ENCODE data around the gene RNASE8.
A peak's percentile ranks its signal among the peaks of the same experiment; 100 is the strongest.

Gene RNASE8

GRCh38 chr14:21072781-21073339 is 15.2 kb downstream of the RNASE8 start:
- no peak for DNase-seq (ENCODE audit: low spot score)

GRCh38 chr14:21073921-21074320 is 16.3 kb downstream of the RNASE8 start:
- no peak for DNase-seq (ENCODE audit: low spot score)

DNA sequence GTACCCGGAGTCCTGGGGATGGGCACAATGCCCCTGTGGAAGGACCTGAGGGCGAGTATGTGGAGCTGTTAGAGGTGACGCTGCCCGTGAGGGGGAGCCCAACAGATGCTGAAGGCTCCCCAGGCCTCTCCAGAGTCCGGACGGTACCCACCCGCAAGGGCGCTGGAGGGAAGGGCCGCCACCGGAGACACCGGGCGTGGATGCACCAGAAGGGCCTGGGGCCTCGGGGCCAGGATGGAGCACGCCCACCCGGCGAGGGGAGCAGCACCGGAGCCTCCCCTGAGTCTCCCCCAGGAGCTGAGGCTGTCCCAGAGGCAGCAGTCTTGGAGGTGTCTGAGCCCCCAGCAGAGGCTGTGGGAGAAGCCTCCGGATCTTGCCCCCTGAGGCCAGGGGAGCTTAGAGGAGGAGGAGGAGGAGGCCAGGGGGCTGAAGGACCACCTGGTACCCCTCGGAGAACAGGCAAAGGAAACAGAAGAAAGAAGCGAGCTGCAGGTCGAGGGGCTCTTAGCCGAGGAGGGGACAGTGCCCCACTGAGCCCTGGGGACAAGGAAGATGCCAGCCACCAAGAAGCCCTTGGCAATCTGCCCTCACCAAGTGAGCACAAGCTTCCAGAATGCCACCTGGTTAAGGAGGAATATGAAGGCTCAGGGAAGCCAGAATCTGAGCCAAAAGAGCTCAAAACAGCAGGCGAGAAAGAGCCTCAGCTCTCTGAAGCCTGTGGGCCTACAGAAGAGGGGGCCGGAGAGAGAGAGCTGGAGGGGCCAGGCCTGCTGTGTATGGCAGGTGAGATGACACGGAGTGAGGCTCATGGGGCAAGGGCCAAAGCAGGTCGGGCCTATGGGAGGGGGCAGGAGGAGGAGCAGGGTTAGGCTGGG is 17.0 kb downstream of the RNASE8 start:
- no peak for DNase-seq (ENCODE audit: low spot score)

GRCh38 chr14:21075719-21076437 is 18.3 kb downstream of the RNASE8 start:
- DNase-seq (ENCODE audit: low spot score), result no peak

DNA sequence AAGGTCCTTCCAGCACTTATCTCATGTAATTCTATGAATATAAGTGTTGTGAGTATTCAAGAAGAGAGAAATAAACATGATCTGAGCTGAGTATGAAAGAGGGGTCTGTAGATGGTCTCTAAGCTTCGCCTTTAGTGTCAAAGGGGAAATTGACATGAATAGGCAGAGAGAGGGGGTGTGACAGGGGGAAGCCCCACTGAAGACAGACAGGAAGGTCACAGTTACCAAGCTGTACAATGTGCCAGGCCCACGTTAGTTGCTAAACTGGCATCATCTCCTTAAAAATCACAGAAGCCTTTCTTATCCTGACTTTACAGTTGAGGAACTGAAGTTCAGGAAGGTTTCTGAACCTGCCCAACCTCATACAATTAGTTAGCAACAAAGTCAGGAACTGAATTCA is 20.1 kb downstream of the RNASE8 start:
- DNase-seq (ENCODE audit: low spot score), result no peak

DNA sequence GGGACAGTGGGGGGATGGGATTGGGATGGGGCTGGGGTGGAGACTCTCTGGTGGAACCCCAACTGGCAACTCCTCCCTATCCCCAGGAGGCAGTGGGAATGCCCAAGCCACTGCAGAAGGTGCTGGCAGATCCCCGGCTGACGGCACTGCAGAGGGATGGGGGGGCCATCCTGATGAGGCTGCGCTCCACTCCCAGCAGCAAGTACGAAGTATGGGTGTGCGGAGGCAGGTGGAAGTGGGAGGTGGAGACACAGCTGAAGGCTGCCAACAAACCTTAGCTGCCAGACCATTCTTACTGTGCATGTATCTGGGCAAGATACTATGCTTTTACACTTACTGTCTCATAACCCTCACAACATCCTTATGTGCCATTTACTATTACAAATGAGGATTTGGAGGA is 20.7 kb downstream of the RNASE8 start:
- DNase-seq (ENCODE audit: low spot score), result no peak

DNA sequence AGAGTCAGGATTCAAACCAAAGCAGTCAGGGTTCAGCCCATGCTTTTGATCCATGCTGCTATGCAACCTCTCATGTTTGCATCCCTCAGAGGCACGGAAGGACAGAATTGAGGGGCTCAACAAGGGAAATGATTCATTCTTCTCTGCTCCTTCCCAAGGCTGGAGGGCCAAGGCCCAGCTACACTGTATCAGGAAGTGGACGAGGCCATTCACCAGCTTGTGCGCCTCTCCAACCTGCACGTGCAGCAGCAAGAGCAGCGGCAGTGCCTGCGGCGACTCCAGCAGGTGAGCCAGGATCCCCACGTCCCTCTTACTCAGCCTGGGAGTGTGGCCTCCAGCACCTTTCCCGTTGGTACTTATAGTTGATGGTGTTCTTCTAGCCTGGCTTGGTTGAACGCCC is 21.1 kb downstream of the RNASE8 start:
- DNase-seq (ENCODE audit: low spot score), result no peak

- DNase-seq (ENCODE audit: low spot score), result no peak
These were observed 24.0 kb downstream of the RNASE8 start for GRCh38 chr14:21081521-21082142.

GRCh38 chr14:21083565-21084325 is 26.1 kb downstream of the RNASE8 start:
- no peak for DNase-seq (ENCODE audit: low spot score)

DNA sequence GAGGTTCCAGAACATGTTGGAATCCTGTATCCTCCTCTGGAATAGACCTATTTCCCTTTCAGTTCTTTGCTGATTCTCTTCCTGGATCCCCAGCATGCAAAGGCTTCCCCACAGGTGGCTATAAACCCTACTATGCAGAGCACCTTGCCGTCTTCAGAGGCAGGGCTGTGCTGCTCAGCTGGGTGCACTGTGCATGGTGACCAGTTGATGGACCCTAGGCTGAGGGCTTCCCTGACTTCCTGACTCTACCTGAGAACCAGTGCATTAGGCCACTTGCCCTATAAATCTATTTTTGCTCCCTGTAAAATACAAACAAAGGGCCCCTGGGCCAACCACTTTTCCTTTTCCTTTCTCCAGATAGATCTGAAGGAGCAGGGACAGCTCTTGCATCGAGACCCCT is 26.8 kb downstream of the RNASE8 start:
- no peak for DNase-seq (ENCODE audit: low spot score)

GRCh38 chr14:21084998-21085853 is 27.6 kb downstream of the RNASE8 start:
- DNase-seq (ENCODE audit: low spot score), result no peak

DNA sequence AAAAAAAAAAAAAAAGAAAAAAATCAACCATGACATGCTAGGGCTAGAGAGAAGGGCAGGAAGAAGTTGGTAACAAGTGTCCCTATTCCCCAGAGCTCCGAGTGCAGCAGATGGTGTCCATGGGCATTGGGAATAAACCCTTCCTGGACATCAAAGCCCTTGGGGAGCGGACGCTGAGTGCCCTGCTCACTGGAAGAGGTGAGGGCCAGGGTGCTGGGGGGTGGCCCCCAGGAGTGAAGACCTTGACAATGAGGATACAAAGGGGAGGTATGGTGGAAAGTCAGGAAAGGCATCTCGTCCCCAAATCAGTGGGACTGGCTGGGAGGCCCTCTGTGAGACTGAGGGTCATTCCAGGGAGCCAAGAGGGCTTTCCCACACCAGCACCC is 29.3 kb downstream of the RNASE8 start:
- DNase-seq (ENCODE audit: low spot score), result no peak

DNA sequence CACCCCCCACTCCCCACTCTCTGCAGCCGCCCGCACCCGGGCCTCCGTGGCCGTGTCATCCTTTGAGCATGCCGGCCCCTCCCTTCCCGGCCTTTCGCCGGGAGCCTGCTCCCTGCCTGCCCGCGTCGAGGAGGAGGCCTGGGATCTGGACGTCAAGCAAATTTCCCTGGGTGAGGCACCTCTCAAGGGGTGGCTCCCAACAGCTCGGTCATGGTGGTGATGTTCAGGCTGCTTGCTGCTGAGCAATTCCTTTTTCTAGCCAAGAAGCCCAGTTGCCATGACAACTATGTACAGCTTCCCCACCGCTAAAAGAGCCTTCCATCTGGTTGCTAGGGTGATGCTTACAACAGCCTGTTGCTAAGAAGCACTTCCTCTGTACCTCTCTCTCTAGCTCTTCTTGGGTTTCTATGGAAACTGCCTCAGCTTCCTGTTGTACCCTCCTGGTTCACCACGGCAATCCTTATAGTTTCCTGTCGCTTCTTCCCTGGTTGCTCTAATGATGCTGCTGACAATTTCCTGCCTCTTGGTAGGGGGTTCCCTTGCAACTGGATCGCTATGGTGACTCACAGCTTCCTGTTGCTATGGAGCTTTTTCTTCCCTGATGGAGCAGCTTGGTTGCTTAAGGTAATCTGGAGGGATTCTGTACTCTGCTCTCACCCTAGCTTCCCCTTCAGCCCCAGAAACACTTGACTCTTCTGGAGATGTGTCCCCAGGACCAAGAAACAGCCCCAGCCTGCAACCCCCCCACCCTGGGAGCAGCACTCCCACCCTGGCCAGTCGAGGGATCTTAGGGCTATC is 29.9 kb downstream of the RNASE8 start:
- DNase-seq (ENCODE audit: low spot score), result peak; percentile 97

DNA sequence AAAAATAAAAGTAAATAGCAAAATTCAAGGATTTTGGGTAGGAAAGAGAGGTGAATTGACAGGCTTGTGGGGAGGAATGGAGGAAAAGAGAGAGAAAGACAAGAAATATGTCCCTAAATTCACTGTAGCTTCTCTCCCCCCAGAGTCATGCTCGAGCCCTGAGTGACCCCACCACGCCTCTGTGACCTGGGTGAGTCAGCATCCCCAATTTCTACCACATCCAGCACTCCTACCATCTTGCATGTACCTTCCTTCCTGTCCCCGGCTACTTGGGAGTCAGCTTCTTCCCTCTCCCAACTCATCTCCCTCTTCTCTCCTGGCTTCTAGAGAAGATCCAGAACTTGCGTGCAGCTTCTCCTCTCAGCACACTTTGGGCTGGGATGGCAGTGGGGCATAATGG is 31.1 kb downstream of the RNASE8 start:
- DNase-seq (ENCODE audit: low spot score), result no peak

- DNase-seq (ENCODE audit: low spot score), result no peak
These were observed 31.6 kb downstream of the RNASE8 start for GRCh38 chr14:21089271-21089670.

DNA sequence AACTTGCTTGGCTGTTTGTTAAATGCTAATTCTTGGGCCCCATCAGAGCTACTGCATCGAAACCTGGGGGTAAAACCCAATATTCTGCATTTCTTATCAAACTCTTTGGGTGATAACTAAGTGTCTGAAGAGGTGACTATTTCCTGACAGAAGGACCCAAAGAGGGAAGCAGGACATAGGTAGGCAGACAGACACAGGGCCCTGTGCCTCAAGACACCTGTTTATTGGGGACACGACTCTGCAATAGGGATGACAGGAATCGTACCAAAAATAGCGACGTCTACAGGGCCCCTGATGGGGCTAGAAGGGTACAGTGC is 32.2 kb downstream of the RNASE8 start:
- DNase-seq (ENCODE audit: low spot score), result no peak

DNA sequence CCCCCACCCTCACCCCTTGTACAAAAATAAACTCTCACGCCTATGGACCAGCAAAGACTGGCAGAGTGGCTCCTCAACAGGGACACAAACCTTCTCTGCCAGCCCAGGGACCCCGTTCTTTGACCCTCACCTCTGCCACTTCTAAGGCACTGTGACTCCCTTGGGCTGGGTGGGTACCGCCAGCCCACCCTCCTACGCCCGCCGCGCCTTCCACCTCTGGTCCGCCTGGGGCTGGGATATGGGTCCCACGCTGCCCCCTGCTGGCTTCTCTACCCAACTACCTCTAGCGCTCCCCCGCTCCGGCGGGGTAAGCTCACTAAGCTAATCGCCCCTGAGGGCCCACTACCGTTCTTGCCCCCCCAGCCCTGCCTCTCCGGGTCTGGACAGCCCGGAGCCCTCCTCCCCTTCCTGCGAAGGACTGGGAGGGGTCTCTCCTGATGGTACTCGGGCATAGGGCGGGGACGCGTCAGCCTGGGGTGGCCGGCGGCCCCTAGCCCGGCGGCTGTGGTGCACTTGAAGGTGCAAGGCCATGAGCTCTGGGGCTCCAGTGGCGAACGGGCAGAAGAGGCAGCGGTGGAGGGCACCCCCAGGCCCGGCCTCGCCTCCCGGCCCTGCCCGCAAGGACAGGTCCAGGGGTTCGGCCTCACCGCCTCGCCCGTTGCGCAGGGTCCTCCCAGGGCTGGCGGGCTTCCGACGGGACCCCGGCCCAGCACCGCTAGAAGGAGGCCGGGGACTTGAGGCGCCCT is 32.7 kb downstream of the RNASE8 start:
- no peak for DNase-seq (ENCODE audit: low spot score)

- DNase-seq (ENCODE audit: low spot score), result no peak
These were observed 33.5 kb downstream of the RNASE8 start for GRCh38 chr14:21090940-21091663.

- DNase-seq (ENCODE audit: low spot score), result no peak
These were observed 34.2 kb downstream of the RNASE8 start for GRCh38 chr14:21091821-21092272.
